Stomach (tissue), 9 donors: ENCODE results near the gene INF2. TPM values are rescaled to one million over a fixed set of nuclear protein-coding genes. Genes with fewer than 3 reads are reported as not detected.

Experiments
- DNase-seq, 2 donors: peaks; one replicate each; pipeline versions ENCODE4 v3.0.0 to v3.0.0-alpha.2; 2013 to 2019
- H3K27ac ChIP-seq, 5 donors: fragments of 200-600 bp in 4 of 5; sonication (generic) in 4 of 5; one replicate each; pipeline ENCODE4 v1.5.1; 2013 to 2019; ENCODE audit warnings: mild to moderate bottlenecking in 1 of 5, moderate library complexity in 1 of 5
- H3K27me3 ChIP-seq, 3 donors: fragments of 200-600 bp; sonication (generic); one replicate each; pipeline ENCODE4 v1.5.1; 2017 to 2019; ENCODE audit warnings: mixed run types in 1 of 3
- H3K36me3 ChIP-seq, 4 donors: fragments of 200-600 bp; sonication (generic); 1 replicate in 3 of 4; 2 replicates in 1 of 4; pipeline ENCODE4 v1.5.1; 2016 to 2019
- H3K4me1 ChIP-seq, 4 donors: fragments of 200-600 bp; sonication (generic); one replicate each; pipeline ENCODE4 v1.5.1; 2016 to 2019
- H3K4me3 ChIP-seq, 4 donors: fragments of 200-600 bp; sonication (generic) in 3 of 4; one replicate each; pipeline ENCODE4 v1.5.1; 2016 to 2019; ENCODE audit warnings: mild to moderate bottlenecking in 1 of 4
- H3K9me3 ChIP-seq, 4 donors: fragments of 200-600 bp; sonication (generic); one replicate each; pipeline ENCODE4 v1.5.1; 2016 to 2019
- EP300 ChIP-seq: sonication (generic); formaldehyde crosslinking; IDR thresholded peaks from one replicate; pipeline ENCODE4 v1.6.1; 2017; ENCODE audit warnings: antibody characterized with exemption
- POLR2A ChIP-seq, 4 donors: fragments of 450-650 bp; IDR thresholded peaks; one replicate each; pipeline ENCODE4 v1.6.1; 2016; ENCODE audit warnings: antibody characterized with exemption in 4 of 4, control low read depth in 2 of 4, mild to moderate bottlenecking in 1 of 4, moderate library complexity in 1 of 4
- POLR2AphosphoS5 ChIP-seq, 3 donors: sonication (generic); formaldehyde crosslinking; IDR thresholded peaks; one replicate each; pipeline ENCODE4 v1.6.1; 2016; ENCODE audit warnings: antibody characterized with exemption in 3 of 3
- WGBS, 5 donors: extraction: QIAGEN DNeasy Blood & Tissue Kit in 3 of 5; methylation state at CpG; one replicate each; pipeline versions ENCODE4 v1.1.5 to v1.1.7; 2013 to 2018; 5-methylcytosine and 5-hydroxymethylcytosine counted together
- intact Hi-C: fragments of 100-400 bp; cut with DNase I; formaldehyde crosslinking; loops from one replicate; pipeline ENCODE4 v1.15.1; 2023; ENCODE audit warnings: low total_unique reads
- polyA plus RNA-seq, 3 donors: library from polyadenylated mRNA; stranded (reverse); fragments of 200-250 nt; gene quantifications; one replicate each; pipeline ENCODE4 v1.2.3, GENCODE V29; 2013
- total RNA-seq, 5 donors: library from RNA; depleted of rRNA; stranded (reverse); fragments of >200 nt; gene quantifications; one replicate each; pipeline versions ENCODE4 v1.1.0 to v1.2.3, GENCODE V29; 2014 to 2016
- TF ChIP-seq, protein P1 (sequence below), 7 experiments: fragments of 450-650 bp in 4 of 7; fragments of 200-600 bp in 3 of 7; sonication (generic) in 3 of 7; IDR thresholded peaks; one replicate each; pipeline ENCODE4 v1.5.1; 2016 to 2019; ENCODE audit warnings: antibody characterized with exemption in 7 of 7, control low read depth in 2 of 7, mild to moderate bottlenecking in 1 of 7
- donor health status: healthy with polysubstance abuse.
- donor health status: Bipolar disorder and iron deficiency.
- donor health status: healthy.

The INF2 gene
- total and polyA plus RNA-seq, 8 donors: 45.9 to 385 (median 146) TPM

GRCh38 chr14:104757238-104757585 is 67.8 kb downstream of the INF2 start:
- 84 to 92% (median 84%) methylated on average over 10 of the region's 10 CpGs for WGBS, 5 donors
- no peak overlapping the region for H3K27ac ChIP-seq
- H3K36me3 ChIP-seq: peaks cover 42 to 72% (median 70%) of the 10 kb centered on the region in 4 donors
- intact Hi-C loops: no loop called here
- DNase-seq: no peak
- TF ChIP-seq POLR2AphosphoS5 (IDR thresholded peaks at IDR 0.05): no peak
- TF ChIP-seq, protein P1, sequence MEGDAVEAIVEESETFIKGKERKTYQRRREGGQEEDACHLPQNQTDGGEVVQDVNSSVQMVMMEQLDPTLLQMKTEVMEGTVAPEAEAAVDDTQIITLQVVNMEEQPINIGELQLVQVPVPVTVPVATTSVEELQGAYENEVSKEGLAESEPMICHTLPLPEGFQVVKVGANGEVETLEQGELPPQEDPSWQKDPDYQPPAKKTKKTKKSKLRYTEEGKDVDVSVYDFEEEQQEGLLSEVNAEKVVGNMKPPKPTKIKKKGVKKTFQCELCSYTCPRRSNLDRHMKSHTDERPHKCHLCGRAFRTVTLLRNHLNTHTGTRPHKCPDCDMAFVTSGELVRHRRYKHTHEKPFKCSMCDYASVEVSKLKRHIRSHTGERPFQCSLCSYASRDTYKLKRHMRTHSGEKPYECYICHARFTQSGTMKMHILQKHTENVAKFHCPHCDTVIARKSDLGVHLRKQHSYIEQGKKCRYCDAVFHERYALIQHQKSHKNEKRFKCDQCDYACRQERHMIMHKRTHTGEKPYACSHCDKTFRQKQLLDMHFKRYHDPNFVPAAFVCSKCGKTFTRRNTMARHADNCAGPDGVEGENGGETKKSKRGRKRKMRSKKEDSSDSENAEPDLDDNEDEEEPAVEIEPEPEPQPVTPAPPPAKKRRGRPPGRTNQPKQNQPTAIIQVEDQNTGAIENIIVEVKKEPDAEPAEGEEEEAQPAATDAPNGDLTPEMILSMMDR (IDR thresholded peaks at IDR 0.05): no peak
- TF ChIP-seq POLR2A (IDR thresholded peaks at IDR 0.05): no peak
- no peak for TF ChIP-seq EP300
- no peak overlapping the region for H3K4me3 ChIP-seq
- no peaks in the 10 kb centered on the region for H3K27me3 ChIP-seq
- peaks cover 25 to 38% (median 31%) of the 10 kb centered on the region in 4 donors for H3K4me1 ChIP-seq
- H3K9me3 ChIP-seq: no peaks in the 10 kb centered on the region

DNA sequence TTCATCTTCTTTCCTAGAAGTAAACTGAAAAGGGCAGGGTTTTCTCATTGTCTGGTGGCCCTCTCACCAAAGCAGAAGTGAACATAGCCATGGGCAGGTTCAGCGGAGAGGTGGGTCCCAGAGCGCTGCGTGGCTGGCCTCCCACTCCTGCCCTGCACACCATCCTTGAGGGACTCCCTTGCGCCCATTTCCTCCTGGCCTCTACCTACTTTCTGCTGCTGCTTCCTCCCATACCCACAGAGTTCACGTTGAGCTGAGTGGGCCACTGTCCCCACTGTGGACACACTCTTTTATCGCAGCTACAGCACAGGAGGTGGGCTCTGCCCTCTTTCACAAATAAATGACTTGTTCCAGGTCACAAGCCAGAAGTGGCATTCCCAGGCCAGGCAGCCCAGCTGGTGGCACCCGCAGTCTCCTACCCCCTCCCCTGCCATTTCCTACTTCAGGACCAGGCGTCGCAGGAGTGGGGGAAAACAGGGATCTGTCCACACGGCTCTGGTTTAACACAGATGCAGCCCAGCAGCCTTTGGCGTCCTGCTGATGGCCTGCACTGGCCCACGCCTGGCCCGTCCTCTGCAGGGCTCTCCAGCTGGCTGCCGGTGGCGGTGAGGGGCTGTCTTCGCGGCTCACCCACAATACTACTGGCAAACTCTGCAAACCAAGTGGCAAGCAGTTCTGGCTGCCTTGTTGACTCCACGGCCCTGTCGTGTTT is 68.4 kb downstream of the INF2 start:
- DNase-seq: no peak
- no peak overlapping the region for H3K4me3 ChIP-seq
- TF ChIP-seq EP300: no peak
- no peak for TF ChIP-seq POLR2A (IDR thresholded peaks at IDR 0.05)
- TF ChIP-seq, protein P1 (IDR thresholded peaks at IDR 0.05): no peak
- no peak for TF ChIP-seq POLR2AphosphoS5 (IDR thresholded peaks at IDR 0.05)
- no peaks in the 10 kb centered on the region for H3K27me3 ChIP-seq
- 92 to 95% (median 93%) methylated on average over 14 to 19 of the region's 19 CpGs for WGBS, 5 donors
- intact Hi-C loops: no loop called here
- peaks cover 42 to 75% (median 72%) of the 10 kb centered on the region in 4 donors for H3K36me3 ChIP-seq
- no peaks in the 10 kb centered on the region for H3K9me3 ChIP-seq
- peaks cover 24 to 36% (median 29%) of the 10 kb centered on the region in 4 donors for H3K4me1 ChIP-seq
- no peak overlapping the region for H3K27ac ChIP-seq

DNA sequence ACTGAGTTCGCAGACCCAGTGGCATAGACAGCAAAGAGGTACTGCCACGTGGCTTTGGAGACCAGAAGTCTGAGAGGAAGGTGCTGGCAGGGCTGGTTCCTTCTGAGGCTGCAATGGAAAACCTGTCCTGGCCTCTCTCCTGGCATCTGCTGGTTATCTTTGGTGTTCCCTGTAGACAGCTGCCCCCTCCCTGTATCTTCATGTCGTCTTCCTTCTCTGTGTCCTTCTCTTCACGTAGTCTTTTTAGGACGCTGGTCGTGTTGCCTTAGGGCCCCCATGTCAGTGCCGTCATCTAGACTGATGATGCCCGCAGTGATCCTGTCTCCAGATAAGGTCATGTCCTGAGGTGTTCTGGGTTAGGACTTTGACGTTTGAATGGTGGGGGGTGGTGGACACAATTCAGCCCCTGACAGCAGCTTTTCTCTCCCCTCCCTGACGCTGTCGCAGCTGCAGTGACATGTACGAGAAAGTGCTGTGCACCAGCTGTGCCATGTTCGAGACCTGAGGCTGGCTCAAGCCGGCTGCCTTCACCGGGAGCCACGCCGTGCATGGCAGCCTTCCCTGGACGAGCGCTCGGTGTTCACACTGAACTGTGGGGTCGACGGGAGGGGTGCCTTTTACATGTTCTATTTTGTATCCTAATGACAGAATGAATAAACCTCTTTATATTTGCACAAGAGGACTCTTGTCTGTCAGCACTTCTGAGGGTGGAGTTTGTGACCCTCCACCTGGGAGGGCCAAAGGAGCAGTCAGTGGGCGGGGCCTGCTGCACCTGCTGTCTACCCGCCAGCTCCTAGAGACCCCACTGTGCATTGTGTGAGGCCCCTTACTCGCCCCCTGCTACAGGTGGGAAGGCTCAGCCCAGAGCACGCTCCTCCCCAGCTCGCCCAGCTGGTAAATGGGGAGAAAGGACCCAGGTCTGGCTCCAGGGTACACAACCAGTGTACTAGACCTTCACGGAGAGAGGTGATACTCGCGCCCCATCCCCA is 69.9 kb downstream of the INF2 start:
- WGBS, 5 donors: 83 to 89% (median 86%) methylated on average over 29 to 30 of the region's 30 CpGs
- DNase-seq: no peak
- intact Hi-C loops: no loop called here
- TF ChIP-seq POLR2AphosphoS5 (IDR thresholded peaks at IDR 0.05): no peak
- TF ChIP-seq EP300: no peak
- TF ChIP-seq, protein P1 (IDR thresholded peaks at IDR 0.05): no peak
- TF ChIP-seq POLR2A (IDR thresholded peaks at IDR 0.05): no peak
- Histone ChIP-seq H3K27ac (no peak overlapping the region), H3K9me3 (no peaks in the 10 kb centered on the region), H3K27me3 (no peaks in the 10 kb centered on the region), H3K4me1 (peaks cover 17 to 27% (median 20%) of the 10 kb centered on the region in 4 donors), H3K4me3 (no peak overlapping the region), H3K36me3 (peaks cover 42 to 75% (median 72%) of the 10 kb centered on the region in 4 donors)

DNA sequence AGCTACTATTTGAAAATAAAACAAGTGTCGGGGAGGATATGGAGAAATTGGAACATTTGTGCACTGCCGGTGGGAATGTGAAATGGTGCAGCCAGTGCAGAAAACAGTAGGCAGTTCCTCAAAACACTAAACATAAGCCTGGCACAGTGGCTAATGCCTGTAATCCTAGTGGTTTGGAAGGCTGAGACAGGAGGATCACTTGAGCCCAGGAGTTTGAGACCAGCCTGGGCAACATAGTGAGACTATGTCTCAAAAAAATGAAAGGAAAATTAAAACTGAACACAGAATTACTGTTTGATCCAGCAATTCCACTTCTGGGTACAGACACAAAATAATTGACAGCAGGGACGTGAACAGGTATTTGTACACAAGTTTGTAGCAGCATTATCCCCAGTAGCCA is 76.1 kb downstream of the INF2 start:
- DNase-seq: no peak
- Histone ChIP-seq H3K27ac (no peak overlapping the region), H3K36me3 (peaks cover 2 to 33% (median 29%) of the 10 kb centered on the region in 4 donors), H3K27me3 (no peaks in the 10 kb centered on the region), H3K4me3 (no peak overlapping the region), H3K4me1 (peaks cover 9 to 15% (median 10%) of the 10 kb centered on the region in 4 donors), H3K9me3 (no peaks in the 10 kb centered on the region)
- WGBS, 5 donors: 83 to 89% (median 84%) methylated on average over 3 of the region's 3 CpGs
- TF ChIP-seq EP300: no peak
- TF ChIP-seq, protein P1 (IDR thresholded peaks at IDR 0.05): no peak
- TF ChIP-seq POLR2AphosphoS5 (IDR thresholded peaks at IDR 0.05): no peak
- TF ChIP-seq POLR2A (IDR thresholded peaks at IDR 0.05): no peak
- intact Hi-C loops: no loop called here
